Measurements from ENCODE around the gene SIPA1L3.

GRCh38 chr19:38071647-38072046, 164.6 kb downstream of the SIPA1L3 start:
- no peak for TF ChIP-seq CTCF (IDR thresholded peaks at IDR 0.05)
- TF ChIP-seq EP300 (IDR thresholded peaks at IDR 0.05), result no peak
- no peak for TF ChIP-seq POLR2A (IDR thresholded peaks at IDR 0.05)
